ENCODE measurements around the gene SP9.

The SP9 gene

GRCh38 chr2:174334781-174335251 lies at the start of gene SP9:
Gene SP9, plus strand, starts transcription at chr2:174334954. Its CDS starts 139 bp downstream, at chr2:174335093.
- DNase-seq = peak in 1 of 2 donors; percentile 49
- Mint-ChIP-seq H3K9me3 (no peaks in the 10 kb centered on the region), H3K4me3 (peak within 1 kb of the TSS; percentile 75 to 81), H3K4me1 (peaks cover 61% of the 10 kb centered on the region), H3K27me3 (peaks cover 100% of the 10 kb centered on the region), H3K27ac (no peak within 1 kb of the TSS)
- peak; percentile 39 for ATAC-seq

DNA sequence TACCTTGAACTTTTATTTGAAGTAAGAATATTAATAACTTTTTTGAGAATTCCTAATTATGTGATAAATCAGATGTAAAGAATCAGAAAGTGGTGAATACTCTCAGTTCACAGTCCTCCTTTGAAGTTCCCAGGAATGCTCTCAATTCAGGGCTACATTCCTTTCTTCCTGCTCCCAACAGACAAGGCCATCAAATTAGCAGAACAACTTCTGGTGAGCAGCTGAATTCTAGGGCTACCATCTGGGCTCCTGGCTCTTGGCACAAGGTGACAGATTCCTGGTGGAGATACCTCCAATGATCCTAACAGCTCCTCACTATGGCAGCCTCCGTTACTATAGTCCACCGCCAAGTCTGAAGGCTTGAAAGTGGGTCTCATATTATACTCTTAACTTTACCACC lies 48.6 kb upstream of the SP9 start:
- ATAC-seq (no peak), DNase-seq (no peak)
- H3K27ac Mint-ChIP-seq = no peak overlapping the region
- H3K27me3 Mint-ChIP-seq = peaks cover 46% of the 10 kb centered on the region
- no peak overlapping the region for H3K4me3 Mint-ChIP-seq
- H3K9me3 Mint-ChIP-seq = no peaks in the 10 kb centered on the region
- H3K4me1 Mint-ChIP-seq = no peaks in the 10 kb centered on the region

DNA sequence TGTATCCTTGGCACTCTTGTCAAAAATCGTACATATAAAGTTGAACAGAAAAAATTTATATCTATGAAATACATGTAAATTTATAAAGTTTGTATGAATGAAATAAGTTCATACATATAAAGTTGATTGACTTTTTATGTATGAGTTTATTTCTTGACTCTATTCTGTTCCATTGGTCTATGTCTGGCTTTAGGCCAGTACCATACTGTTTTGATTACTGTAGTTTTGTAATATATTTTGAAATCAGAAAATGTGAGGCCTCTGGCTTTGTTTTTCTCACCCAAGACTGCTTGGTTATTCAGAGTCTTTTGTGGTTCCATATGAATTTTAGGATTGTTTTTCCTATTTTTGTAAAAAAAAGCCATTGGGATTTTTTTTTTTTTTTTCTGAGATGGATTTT lies 41.8 kb upstream of the SP9 start:
- Mint-ChIP-seq H3K4me1 (no peaks in the 10 kb centered on the region), H3K27me3 (peaks cover 31% of the 10 kb centered on the region), H3K9me3 (no peaks in the 10 kb centered on the region), H3K27ac (no peak overlapping the region), H3K4me3 (no peak overlapping the region)
- ATAC-seq (no peak), DNase-seq (no peak)

GRCh38 chr2:174300114-174300513 lies 34.6 kb upstream of the SP9 start:
- H3K27me3 Mint-ChIP-seq = peaks cover 11% of the 10 kb centered on the region
- no peak overlapping the region for H3K4me3 Mint-ChIP-seq
- H3K4me1 Mint-ChIP-seq = no peaks in the 10 kb centered on the region
- no peaks in the 10 kb centered on the region for H3K9me3 Mint-ChIP-seq
- H3K27ac Mint-ChIP-seq = no peak overlapping the region
- DNase-seq (no peak), ATAC-seq (no peak)

DNA sequence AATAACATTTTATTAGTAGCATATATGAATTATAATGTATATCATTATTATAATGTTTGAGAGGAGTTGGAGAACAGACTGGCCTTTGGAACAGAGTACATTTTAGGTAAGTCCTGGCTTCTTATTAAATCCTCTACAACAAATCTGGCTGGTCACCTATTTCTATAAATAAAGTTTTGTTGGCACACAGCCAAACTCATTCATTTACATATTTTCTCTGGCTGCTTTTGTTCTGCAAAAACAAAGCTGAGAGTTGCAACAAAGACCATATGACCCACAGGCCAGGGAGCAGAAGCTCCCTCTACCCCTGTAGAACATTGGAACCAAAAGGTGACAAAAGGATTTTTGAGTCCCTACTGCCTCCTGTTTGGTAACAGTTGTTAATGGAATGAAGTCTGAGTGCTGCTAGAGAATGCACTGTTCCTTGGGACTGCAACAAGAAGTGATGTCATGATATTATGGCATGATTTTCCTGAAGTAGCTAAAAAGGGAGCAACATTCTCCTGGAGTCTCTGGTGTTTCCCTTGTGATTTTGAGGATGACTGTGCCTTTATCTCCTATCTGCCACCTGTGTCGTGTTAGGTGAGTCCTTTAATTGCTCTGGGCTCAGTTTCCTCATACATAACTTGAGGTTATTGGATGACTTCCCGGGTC lies 22.0 kb upstream of the SP9 start:
- ATAC-seq (no peak), DNase-seq (no peak)
- Mint-ChIP-seq H3K4me1 (no peaks in the 10 kb centered on the region), H3K27ac (no peak overlapping the region), H3K9me3 (no peaks in the 10 kb centered on the region), H3K27me3 (peaks cover 61% of the 10 kb centered on the region), H3K4me3 (no peak overlapping the region)

DNA sequence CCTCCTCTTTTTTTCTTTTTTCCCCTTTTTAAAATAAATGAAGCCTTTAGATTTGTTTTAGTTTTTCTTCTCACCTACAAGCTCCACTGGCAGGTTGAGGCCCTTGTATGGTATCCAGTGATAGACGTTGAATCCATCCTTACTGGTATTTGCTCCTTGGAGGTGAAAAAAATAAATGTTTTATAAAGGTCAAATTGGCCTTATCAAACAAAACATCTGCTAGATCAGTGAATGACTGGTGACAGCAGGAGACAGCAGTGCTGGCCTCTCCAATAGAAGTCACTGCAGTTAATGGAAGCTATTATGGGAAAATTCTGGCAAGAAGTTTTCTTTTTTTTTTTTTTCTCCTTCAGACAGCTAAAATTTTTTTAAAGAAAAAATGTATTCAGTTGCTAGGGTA lies 12.6 kb upstream of the SP9 start:
- H3K27me3 Mint-ChIP-seq = peaks cover 81% of the 10 kb centered on the region

DNA sequence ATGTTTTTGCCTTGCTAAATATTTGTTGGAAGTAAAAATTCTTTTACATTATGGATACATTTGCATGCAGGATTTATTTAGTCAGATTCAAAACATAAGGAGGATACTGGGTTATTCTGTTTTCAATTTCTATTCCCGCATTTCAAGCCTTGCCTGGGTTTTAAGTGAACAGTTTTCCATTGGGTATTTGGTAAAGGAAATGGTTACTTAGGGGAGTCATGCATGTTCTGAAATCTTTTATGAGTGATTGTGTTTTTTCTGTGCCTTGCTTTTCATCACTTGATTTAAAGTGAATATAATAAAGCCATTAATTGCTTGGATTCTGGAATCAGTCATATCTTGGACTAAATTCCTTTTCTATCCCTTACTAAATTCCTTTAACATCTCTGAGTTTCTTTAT lies 12.0 kb upstream of the SP9 start:
- Mint-ChIP-seq H3K9me3 (no peaks in the 10 kb centered on the region), H3K4me1 (peaks cover 21% of the 10 kb centered on the region), H3K4me3 (no peak overlapping the region), H3K27me3 (peaks cover 85% of the 10 kb centered on the region), H3K27ac (no peak overlapping the region)
- no peak for ATAC-seq
- DNase-seq = no peak

More for the DNA sequence above, 12.6 kb upstream of the SP9 start:
- H3K4me3 Mint-ChIP-seq = no peak overlapping the region
- H3K4me1 Mint-ChIP-seq = peaks cover 15% of the 10 kb centered on the region
- H3K27ac Mint-ChIP-seq = no peak overlapping the region
- DNase-seq = no peak
- H3K9me3 Mint-ChIP-seq = no peaks in the 10 kb centered on the region
- no peak for ATAC-seq

DNA sequence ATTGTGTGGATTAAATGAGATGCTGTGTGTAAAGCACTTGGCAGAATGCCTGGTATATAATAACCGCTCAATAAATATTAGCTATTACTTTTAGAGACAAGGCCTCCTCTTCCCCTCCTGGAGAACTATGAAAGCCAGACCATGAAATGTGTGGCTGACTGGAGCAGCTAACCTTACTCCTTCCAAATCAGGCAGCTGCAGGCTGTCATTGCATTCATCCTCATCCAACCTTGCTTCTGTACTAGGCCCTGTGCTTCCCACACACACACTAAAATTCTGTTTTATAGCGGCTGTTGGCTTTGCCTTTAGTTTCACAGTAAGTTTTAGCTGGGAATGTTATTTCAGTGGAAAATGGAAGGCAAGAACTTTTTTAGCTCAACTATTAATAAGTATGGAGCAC lies 10.2 kb upstream of the SP9 start:
- Mint-ChIP-seq H3K4me1 (peaks cover 37% of the 10 kb centered on the region), H3K9me3 (no peaks in the 10 kb centered on the region), H3K4me3 (no peak overlapping the region), H3K27me3 (peaks cover 92% of the 10 kb centered on the region), H3K27ac (no peak overlapping the region)
- ATAC-seq = no peak
- no peak for DNase-seq

DNA sequence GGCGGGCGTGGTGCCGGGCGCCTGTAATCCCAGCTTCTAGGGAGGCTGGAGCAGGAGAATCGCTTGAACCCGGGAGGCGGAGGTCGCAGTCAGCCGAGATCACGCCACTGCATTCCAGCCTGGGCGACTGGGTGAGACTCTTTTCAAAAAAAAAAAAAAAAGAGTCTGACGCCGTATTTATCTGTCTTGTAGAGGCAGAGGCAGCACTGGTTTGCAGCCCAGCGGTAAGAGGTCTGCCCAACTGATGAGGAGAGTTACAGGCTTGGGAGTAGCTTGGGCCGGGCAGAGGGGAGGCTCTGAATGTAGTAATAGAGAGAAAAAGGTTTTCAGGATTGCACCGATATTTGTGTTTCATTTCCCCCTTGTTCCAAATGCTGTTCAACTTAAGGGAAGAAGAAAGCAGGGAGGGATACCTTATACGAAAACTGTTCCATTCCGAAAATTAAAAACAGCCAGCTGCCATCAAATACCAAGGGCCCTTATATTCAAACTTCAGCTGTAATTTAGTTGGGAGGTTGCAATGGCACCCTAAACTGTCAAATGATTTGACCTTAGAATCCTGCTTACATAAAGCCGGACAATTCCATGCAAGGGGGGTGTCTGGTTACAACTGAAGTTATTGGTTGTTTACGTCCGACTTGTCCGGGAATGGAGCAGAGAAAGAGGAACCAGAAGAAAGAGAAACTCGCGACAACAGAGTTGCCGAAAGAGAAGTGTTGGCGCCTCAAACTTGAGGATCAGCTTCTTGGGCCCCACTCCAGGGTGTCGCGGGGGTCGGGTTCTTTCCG lies 9.2 kb upstream of the SP9 start:
- ATAC-seq (no peak), DNase-seq (no peak)
- Mint-ChIP-seq H3K9me3 (no peaks in the 10 kb centered on the region), H3K4me3 (peak overlapping the region; percentile 80 to 85), H3K4me1 (peaks cover 37% of the 10 kb centered on the region), H3K27ac (peak overlapping the region in 1 of 2 donors; percentile 19), H3K27me3 (peaks cover 100% of the 10 kb centered on the region)

- peak overlapping the region; percentile 80 to 85 for H3K4me3 Mint-ChIP-seq
- peaks cover 37% of the 10 kb centered on the region for H3K4me1 Mint-ChIP-seq
- DNase-seq (no peak), ATAC-seq (peak; percentile 66)
- H3K27me3 Mint-ChIP-seq = peaks cover 100% of the 10 kb centered on the region
- no peaks in the 10 kb centered on the region for H3K9me3 Mint-ChIP-seq
- no peak overlapping the region for H3K27ac Mint-ChIP-seq
Measured at GRCh38 chr2:174326161-174327020, 8.4 kb upstream of the SP9 start.

DNA sequence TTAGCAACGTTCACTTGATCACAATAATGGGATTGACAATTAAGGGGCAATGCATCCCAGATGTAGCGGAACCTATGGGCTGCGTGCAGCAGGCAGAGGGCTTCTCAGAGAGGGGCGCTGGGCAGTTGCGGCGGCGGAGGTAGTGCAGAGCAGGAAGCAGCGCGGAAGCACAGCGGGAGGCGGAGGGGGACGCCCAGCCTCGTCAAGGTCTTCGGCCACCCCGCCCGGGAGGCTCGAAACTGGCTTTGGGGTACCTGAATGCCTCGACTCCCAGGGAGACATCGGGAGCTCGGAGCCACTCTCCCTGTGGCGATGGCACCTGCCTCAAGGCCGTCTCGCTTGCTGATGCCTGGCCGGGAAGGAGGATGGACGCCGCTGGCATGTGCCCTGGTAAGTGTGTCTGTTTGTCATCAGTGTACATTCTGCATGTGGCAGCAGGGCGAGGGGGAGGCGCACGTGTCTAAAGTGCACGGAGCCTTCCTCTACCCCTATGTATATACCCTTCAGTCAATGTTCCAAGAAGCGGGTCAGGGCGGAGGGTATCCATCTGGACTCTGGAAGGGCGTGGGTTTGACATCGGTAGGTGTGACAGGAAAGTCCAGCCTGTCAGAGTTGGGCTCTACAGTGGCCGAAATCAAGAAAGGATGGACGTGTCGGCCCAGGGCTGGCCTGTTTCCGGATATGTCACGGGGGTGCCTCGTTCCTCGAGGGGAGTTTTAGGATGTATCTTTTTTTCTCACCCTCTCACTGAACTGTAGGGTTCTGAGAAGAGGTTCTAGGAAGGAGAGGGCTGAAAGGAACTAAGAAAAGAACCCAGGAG lies 7.5 kb upstream of the SP9 start:
- Mint-ChIP-seq H3K4me3 (peak overlapping the region; percentile 80 to 85), H3K9me3 (no peaks in the 10 kb centered on the region), H3K27ac (no peak overlapping the region), H3K27me3 (peaks cover 100% of the 10 kb centered on the region), H3K4me1 (peaks cover 41% of the 10 kb centered on the region)
- DNase-seq = no peak
- peak; percentile 62 for ATAC-seq

GRCh38 chr2:174327841-174328113 lies 7.0 kb upstream of the SP9 start:
- no peak for DNase-seq
- H3K4me1 Mint-ChIP-seq = peaks cover 47% of the 10 kb centered on the region
- H3K9me3 Mint-ChIP-seq = no peaks in the 10 kb centered on the region
- no peak for ATAC-seq
- peaks cover 100% of the 10 kb centered on the region for H3K27me3 Mint-ChIP-seq
- H3K4me3 Mint-ChIP-seq = peak overlapping the region; percentile 58 to 85
- H3K27ac Mint-ChIP-seq = no peak overlapping the region

- H3K4me1 Mint-ChIP-seq = peaks cover 52% of the 10 kb centered on the region
- H3K9me3 Mint-ChIP-seq = no peaks in the 10 kb centered on the region
- DNase-seq (no peak), ATAC-seq (no peak)
- H3K4me3 Mint-ChIP-seq = peak overlapping the region; percentile 58 to 85
- H3K27me3 Mint-ChIP-seq = peaks cover 100% of the 10 kb centered on the region
- H3K27ac Mint-ChIP-seq = no peak overlapping the region
Measured at GRCh38 chr2:174328114-174328960, 6.4 kb upstream of the SP9 start.

- Mint-ChIP-seq H3K9me3 (no peaks in the 10 kb centered on the region), H3K4me3 (peak overlapping the region; percentile 30 to 71), H3K27me3 (peaks cover 100% of the 10 kb centered on the region), H3K4me1 (peaks cover 60% of the 10 kb centered on the region), H3K27ac (no peak overlapping the region)
- DNase-seq = no peak
- no peak for ATAC-seq
Measured at GRCh38 chr2:174328961-174329715, 5.6 kb upstream of the SP9 start.
